Mesothelial cell of epicardium (in vitro differentiated cells): ENCODE measurements around the gene TMEM131L. TPM values are rescaled to one million over a fixed set of nuclear protein-coding genes. Genes with fewer than 3 reads are reported as not detected.

Experiments
- DNase-seq, 2 experiments: peaks; one replicate each; pipeline ENCODE4 v3.0.0; 2021; ENCODE audit warnings: low spot score in 2 of 2; ENCODE audit not compliant: unreplicated experiment in 2 of 2
- H3K27ac Mint-ChIP-seq: 2 replicates; pipeline ENCODE4 v1.8.0; 2021; ENCODE audit warnings: mixed read lengths
- H3K27me3 Mint-ChIP-seq: 2 replicates; pipeline ENCODE4 v1.8.0; 2021; ENCODE audit warnings: low read depth, mixed read lengths
- H3K36me3 Mint-ChIP-seq: 2 replicates; pipeline ENCODE4 v1.8.0; 2021; ENCODE audit warnings: mixed read lengths
- H3K4me1 Mint-ChIP-seq: 2 replicates; pipeline ENCODE4 v1.8.0; 2021; ENCODE audit warnings: mixed read lengths
- H3K4me3 Mint-ChIP-seq: 2 replicates; pipeline ENCODE4 v1.8.0; 2021; ENCODE audit warnings: mild to moderate bottlenecking, moderate library complexity, mixed read lengths
- H3K9me3 Mint-ChIP-seq: 2 replicates; pipeline ENCODE4 v1.8.0; 2021; ENCODE audit warnings: mixed read lengths
- total RNA-seq: library from RNA; stranded (reverse); gene quantifications from 3 replicates; pipeline ENCODE4 v1.2.1, GENCODE V29; 2021
- TF ChIP-seq, protein P1 (sequence below): fragments of 200-600 bp; sonication (generic); IDR thresholded peaks from one replicate; pipeline ENCODE4 v1.5.0; 2021; ENCODE audit warnings: antibody characterized with exemption; ENCODE audit not compliant: unreplicated experiment

The TMEM131L gene
- total RNA-seq, 1 donor from 2014 or later, result 13.9 TPM

DNA sequence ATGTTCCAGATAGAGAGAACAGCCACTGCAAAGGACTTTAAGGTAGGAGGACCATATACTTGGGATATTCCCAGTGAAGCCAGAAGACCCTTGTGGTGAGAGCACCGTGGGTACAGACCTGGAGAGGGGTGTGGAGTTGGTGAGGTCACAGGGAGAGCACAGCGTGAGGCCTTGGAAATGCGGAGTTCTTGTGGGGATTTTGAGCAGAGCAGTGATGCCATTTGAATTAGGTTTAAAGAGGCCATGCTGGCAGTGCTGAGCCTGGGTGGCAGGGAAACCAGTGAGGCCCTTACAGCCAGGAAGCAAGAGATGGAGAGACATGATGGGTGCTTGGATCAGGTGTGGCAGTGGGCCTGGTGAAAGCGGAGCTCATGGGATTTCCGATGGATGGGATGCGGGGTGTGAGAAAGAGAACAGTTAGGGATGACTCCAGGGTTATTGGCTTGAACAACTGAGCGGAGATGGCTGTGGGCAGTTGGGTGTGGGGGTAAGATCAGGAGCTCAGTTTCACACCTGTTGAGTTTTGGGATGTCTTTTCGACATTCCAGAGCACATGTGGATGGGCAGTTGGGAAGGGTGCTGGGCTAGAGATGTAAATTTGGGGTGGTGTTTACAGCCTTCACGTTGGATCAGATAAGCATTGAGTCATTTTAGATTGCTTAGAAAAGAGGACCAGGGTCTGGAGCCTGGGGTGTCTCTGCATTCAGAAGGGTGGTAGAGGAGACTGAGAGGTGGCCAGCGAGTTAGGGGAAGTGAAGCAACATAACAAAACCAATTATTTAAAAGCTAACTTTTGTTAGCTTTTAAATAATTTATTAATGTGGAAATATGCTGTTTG, 68.9 kb downstream of the TMEM131L start:
- no peaks in the 10 kb centered on the region for H3K27me3 Mint-ChIP-seq
- no peak overlapping the region for H3K4me3 Mint-ChIP-seq
- H3K27ac Mint-ChIP-seq, result no peak overlapping the region
- DNase-seq, result no peak
- H3K9me3 Mint-ChIP-seq, result no peaks in the 10 kb centered on the region
- no peaks in the 10 kb centered on the region for H3K36me3 Mint-ChIP-seq
- TF ChIP-seq, protein P1, sequence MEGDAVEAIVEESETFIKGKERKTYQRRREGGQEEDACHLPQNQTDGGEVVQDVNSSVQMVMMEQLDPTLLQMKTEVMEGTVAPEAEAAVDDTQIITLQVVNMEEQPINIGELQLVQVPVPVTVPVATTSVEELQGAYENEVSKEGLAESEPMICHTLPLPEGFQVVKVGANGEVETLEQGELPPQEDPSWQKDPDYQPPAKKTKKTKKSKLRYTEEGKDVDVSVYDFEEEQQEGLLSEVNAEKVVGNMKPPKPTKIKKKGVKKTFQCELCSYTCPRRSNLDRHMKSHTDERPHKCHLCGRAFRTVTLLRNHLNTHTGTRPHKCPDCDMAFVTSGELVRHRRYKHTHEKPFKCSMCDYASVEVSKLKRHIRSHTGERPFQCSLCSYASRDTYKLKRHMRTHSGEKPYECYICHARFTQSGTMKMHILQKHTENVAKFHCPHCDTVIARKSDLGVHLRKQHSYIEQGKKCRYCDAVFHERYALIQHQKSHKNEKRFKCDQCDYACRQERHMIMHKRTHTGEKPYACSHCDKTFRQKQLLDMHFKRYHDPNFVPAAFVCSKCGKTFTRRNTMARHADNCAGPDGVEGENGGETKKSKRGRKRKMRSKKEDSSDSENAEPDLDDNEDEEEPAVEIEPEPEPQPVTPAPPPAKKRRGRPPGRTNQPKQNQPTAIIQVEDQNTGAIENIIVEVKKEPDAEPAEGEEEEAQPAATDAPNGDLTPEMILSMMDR, result no peak
- peaks cover 13% of the 10 kb centered on the region for H3K4me1 Mint-ChIP-seq

DNA sequence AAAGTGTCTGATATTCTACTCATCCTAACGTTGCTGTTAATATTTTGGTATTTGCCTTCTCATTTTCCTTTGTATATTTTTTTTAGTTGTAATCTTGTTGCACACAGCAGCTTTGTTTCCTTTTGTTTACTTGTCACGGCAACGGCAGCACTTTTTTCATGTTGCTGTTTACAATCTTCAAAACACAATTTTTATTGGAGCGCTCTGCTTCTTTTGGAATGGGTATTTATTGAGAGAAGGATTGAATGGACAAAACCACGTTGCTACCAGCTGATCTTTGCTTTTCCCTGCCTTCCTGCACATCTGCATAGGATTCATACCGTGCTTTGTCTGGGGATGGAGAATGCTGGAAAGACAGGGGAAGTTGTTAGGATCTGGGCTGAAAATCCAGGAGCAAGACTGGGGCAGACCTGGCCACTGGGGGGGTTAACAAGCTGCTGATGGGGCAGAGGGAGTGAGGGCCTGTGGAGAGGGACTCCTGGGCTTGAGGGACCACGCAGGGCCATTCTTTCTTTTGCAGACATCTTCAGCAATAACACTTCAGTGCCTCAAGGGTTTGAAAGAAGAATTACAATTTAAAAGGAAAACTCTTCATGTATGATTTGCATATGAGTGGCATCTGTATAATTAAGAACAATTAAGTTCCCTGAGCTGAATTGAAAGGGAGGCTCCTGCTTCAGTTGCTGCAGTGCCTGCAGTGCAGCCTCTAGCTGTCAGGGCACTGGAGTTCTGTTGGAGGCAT, 69.8 kb downstream of the TMEM131L start:
- Mint-ChIP-seq H3K4me1 (peaks cover 13% of the 10 kb centered on the region), H3K27me3 (no peaks in the 10 kb centered on the region), H3K4me3 (no peak overlapping the region), H3K27ac (no peak overlapping the region), H3K36me3 (no peaks in the 10 kb centered on the region), H3K9me3 (no peaks in the 10 kb centered on the region)
- TF ChIP-seq, protein P1, result no peak
- DNase-seq, result no peak

DNA sequence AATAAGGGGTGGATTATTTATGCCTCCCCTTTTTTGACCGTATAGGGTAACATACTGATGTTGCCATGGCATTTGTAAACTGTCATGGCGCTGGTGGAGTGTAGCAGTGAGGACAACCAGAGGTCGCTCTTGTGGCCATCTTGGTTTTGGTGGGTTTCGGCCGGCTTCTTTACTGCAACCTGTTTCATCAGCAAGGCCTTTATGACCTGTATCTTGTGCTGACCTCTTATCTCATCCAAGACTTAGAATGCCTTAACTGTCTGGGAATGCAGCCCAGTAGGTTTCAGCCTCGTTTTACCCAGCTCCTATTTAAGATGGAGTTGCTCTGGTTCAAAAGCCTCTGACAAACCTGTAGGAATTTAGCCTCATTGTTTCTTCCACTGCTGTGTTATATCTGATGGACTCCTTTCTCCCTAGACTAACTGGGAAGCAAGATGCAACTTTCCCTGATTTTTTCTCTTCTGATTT, 71.4 kb downstream of the TMEM131L start:
- Mint-ChIP-seq H3K27me3 (no peaks in the 10 kb centered on the region), H3K4me3 (no peak overlapping the region), H3K4me1 (peaks cover 13% of the 10 kb centered on the region)

DNA sequence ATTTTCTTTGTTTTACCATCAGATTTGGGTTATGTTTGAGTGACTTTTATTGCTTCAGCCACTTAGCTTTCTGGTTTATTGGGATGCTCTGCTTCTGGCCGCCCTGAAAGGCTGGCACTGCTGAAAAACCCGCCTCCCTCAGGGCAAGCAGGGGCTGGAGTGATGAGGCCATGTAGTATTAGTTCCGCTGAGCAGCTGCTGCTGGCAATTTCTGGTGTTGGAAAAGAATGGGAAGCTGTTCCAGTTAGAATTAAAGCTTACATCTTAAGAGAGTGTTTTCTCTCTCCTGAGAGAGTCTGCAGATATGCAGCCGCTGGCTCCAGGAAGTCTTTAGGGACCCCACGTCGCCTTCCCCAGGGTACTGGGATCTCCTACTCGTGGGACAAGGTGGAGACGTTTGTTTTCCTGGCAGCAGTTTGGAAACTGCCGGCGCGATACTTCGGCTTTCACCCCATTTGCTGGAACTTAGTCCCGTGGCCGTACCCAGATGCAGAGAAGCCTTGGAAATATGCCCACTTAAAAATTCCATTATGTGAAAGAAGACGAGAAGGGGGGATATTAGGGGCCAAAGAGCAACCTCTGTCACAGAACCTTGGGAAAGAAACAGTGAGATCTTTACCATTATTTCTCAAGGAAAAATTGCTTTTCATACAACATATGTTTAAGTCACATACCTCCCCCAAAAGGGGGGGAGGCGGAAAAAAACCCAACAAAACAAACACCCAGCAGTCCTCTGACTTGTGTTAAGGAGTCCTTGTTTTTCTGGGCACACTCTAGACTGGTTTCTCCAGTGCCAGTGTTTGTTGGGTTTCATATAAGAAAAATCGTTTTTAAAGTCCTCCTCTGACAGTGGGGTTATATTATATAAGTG, 72.6 kb downstream of the TMEM131L start:
- peaks cover 2% of the 10 kb centered on the region for H3K36me3 Mint-ChIP-seq
- H3K9me3 Mint-ChIP-seq, result no peaks in the 10 kb centered on the region
- TF ChIP-seq, protein P1, result no peak
- H3K4me3 Mint-ChIP-seq, result no peak overlapping the region
- DNase-seq, result no peak
- H3K27me3 Mint-ChIP-seq, result no peaks in the 10 kb centered on the region
- peaks cover 13% of the 10 kb centered on the region for H3K4me1 Mint-ChIP-seq
- H3K27ac Mint-ChIP-seq, result no peak overlapping the region

More for the DNA sequence above, 71.4 kb downstream of the TMEM131L start:
- H3K36me3 Mint-ChIP-seq, result peaks cover under 1% of the 10 kb centered on the region
- TF ChIP-seq, protein P1, result no peak
- DNase-seq, result no peak
- H3K9me3 Mint-ChIP-seq, result no peaks in the 10 kb centered on the region
- no peak overlapping the region for H3K27ac Mint-ChIP-seq

DNA sequence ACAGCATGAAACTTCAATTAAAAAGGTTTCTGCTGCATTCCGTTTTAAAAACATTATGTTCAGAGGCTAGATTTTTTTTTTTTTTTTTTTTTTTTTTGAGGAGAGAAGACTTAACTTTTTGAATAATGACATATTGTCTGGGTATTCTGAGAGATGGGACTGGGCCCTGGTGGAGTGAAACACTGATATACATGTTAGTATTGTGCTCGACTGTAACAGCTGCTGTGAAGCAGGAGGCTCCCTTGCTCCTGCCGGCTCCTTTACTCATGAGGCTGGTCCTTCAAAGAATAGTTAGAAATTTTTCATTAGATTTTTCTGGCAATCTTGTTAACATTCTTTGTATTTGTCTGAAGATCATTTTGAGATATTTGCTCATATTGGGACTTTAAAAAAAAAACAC, 73.3 kb downstream of the TMEM131L start:
- Mint-ChIP-seq H3K27ac (no peak overlapping the region), H3K9me3 (no peaks in the 10 kb centered on the region), H3K36me3 (peaks cover 2% of the 10 kb centered on the region), H3K4me3 (no peak overlapping the region), H3K27me3 (no peaks in the 10 kb centered on the region), H3K4me1 (peaks cover 13% of the 10 kb centered on the region)
- TF ChIP-seq, protein P1, result no peak
- DNase-seq, result no peak
